ENCODE results near the gene ZSCAN26.
A peak's percentile ranks its signal among the peaks of the same experiment; 100 is the strongest.

The ZSCAN26 gene

DNA sequence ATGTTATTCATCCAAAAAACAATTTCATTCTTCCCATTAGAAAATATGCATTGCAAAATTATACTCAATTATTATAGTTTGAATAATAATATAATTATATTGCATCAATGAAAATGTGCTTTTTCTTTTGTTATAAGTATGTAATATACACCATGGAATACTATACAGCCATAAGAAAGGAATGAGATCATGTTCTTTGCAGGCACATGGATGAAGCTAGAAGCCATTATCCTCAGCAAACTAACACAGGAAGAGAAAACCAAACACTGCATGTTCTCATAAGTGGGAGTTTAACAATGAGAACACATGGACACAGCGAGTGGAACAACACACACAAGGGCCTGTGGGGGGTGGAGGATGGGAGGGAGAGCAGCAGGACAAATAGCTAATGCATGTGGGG, 9.9 kb upstream of the ZSCAN26 start:
- no CpG with 5 or more reads among the region's 1 CpG for WGBS (ENCODE audit: insufficient coverage, insufficient read length)
- Histone ChIP-seq H3K27ac (ENCODE audit: low read length) (no peak overlapping the region), H3K36me3 (ENCODE audit: control insufficient read depth, insufficient read depth, low read length) (no peaks in the 10 kb centered on the region), H3K4me3 (ENCODE audit: low read length) (no peak overlapping the region), H3K9me3 (ENCODE audit: control insufficient read depth, insufficient read depth, low read length) (no peaks in the 10 kb centered on the region), H3K27me3 (ENCODE audit: control insufficient read depth, insufficient read depth, low read length) (no peaks in the 10 kb centered on the region), H3K4me1 (ENCODE audit: control insufficient read depth, insufficient read depth, low read length) (no peaks in the 10 kb centered on the region)
- no peak for DNase-seq (ENCODE audit: low read depth, low spot score)

DNA sequence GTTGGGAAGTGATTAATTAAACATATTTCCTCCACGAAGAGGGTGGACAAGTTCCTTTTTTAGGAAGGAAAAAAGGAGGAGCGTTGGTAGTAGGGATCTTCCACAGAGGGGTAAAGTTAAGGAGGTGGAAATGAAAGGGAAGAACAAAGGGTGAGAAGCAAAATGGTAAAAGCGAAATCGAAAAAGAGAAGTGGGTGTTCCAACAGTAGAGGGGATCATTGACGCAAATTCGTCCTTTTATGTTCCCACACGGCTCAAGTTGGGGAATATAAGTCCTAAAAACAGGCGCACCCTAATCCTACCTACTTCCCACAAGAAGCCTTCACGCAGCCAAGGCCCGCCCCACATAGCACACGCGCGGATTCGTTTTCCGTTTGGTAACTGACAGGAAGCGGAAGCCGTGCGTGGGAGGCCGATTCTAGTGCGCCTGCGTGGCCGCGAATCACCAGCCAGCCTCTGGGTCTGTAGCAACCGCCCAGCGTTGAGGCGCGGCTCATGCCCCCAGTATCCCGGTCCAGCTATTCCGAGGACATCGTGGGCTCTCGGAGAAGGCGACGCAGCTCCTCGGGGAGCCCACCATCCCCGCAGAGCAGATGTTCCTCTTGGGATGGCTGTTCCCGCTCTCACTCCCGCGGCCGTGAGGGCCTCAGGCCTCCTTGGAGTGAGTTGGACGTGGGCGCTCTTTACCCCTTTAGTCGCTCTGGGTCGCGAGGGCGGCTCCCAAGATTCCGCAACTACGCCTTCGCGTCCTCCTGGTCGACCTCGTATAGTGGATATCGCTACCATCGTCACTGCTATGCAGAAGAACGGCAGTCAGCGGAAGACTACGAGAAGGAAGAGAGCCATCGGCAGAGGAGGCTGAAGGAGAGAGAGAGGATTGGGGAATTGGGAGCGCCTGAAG, 7.8 kb upstream of the ZSCAN26 start, which contains the start of gene NKAPL:
TSS of gene NKAPL (plus strand) at position 421 of the 901 bp plus-strand sequence. CDS start at position 496, 75 bp downstream.
- WGBS (ENCODE audit: insufficient coverage, insufficient read length): 100% methylated on average over 3 of the region's 58 CpGs
- Histone ChIP-seq H3K27me3 (ENCODE audit: control insufficient read depth, insufficient read depth, low read length) (no peaks in the 10 kb centered on the region), H3K36me3 (ENCODE audit: control insufficient read depth, insufficient read depth, low read length) (no peaks in the 10 kb centered on the region), H3K27ac (ENCODE audit: low read length) (no peak within 1 kb of the TSS), H3K9me3 (ENCODE audit: control insufficient read depth, insufficient read depth, low read length) (no peaks in the 10 kb centered on the region), H3K4me3 (ENCODE audit: low read length) (no peak within 1 kb of the TSS), H3K4me1 (ENCODE audit: control insufficient read depth, insufficient read depth, low read length) (no peaks in the 10 kb centered on the region)
- DNase-seq (ENCODE audit: low read depth, low spot score): no peak

DNA sequence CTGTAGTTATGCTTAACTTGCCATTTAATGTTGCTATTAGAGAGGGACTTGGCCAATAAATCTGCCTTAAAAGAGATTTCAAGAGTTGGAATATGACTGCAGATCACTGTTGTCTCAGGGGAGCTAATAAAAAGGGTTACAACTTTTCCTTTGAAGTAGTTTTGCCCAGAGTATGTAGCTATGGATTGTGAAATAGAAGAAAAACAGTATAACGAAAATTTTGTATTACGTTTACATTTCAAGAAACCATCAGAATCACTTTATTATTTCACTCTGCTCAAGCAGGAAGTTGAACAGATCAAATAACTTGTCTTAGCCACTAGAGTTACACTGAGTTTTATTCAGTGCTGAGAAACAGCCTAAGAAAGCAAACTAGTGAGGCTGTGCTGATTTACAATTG, 3.0 kb upstream of the ZSCAN26 start:
- Histone ChIP-seq H3K36me3 (ENCODE audit: control insufficient read depth, insufficient read depth, low read length) (no peaks in the 10 kb centered on the region), H3K4me3 (ENCODE audit: low read length) (no peak overlapping the region), H3K9me3 (ENCODE audit: control insufficient read depth, insufficient read depth, low read length) (no peaks in the 10 kb centered on the region), H3K27ac (ENCODE audit: low read length) (no peak overlapping the region), H3K27me3 (ENCODE audit: control insufficient read depth, insufficient read depth, low read length) (no peaks in the 10 kb centered on the region), H3K4me1 (ENCODE audit: control insufficient read depth, insufficient read depth, low read length) (no peaks in the 10 kb centered on the region)
- DNase-seq (ENCODE audit: low read depth, low spot score): no peak
- WGBS (ENCODE audit: insufficient coverage, insufficient read length): no CpG with 5 or more reads among the region's 2 CpGs

DNA sequence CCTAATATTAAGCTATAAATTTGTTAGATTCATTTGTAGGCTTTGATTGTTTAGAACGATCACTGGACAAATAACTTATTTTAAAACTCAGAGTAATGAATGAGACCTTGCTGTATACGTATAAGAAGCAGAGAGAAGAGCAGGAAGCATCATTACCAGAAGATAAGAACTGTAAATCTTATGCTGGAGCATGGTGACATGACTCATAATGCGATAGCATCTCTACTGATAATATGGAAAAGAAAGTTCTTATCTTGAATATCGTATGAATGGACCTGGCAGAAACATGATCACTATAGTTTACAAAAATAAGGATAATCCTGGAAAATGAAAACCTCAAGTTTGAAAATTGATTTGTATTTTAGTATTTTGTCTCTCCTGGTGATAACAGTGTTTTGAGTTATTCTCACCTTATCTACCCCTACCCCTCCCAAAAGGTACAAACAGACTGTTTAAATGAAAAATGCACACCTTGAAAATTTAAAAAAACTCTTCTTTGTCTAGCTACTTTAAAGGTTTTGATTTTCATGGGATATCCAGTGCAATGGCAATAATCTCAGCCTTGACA, 2.0 kb upstream of the ZSCAN26 start:
- no CpG with 5 or more reads among the region's 4 CpGs for WGBS (ENCODE audit: insufficient coverage, insufficient read length)
- Histone ChIP-seq H3K4me1 (ENCODE audit: control insufficient read depth, insufficient read depth, low read length) (no peaks in the 10 kb centered on the region), H3K27ac (ENCODE audit: low read length) (no peak overlapping the region), H3K9me3 (ENCODE audit: control insufficient read depth, insufficient read depth, low read length) (no peaks in the 10 kb centered on the region), H3K36me3 (ENCODE audit: control insufficient read depth, insufficient read depth, low read length) (no peaks in the 10 kb centered on the region), H3K27me3 (ENCODE audit: control insufficient read depth, insufficient read depth, low read length) (no peaks in the 10 kb centered on the region), H3K4me3 (ENCODE audit: low read length) (no peak overlapping the region)
- no peak for DNase-seq (ENCODE audit: low read depth, low spot score)

DNA sequence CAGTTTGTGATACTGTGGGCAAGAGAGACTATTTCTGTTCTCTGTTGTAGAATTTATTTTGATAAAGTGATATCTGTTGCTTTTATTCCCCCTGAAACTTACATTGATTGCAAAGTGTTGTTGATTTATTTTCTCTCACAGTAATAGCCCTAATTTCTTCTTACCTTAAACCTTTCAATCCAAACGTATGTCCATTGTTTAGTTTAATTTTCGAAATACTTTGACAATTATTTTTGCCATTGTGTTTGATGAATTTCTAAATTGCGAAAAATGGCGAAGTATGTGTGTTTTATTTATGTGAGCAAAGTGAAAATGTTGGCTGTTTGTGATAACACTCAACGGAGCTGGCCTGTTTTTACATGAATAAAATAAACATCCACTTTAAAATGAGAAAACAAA, 381 bp upstream of the ZSCAN26 start:
- Histone ChIP-seq H3K9me3 (ENCODE audit: control insufficient read depth, insufficient read depth, low read length) (no peaks in the 10 kb centered on the region), H3K4me3 (ENCODE audit: low read length) (peak overlapping the region; percentile 91; the same call in 1 of the 2 replicates), H3K36me3 (ENCODE audit: control insufficient read depth, insufficient read depth, low read length) (no peaks in the 10 kb centered on the region), H3K4me1 (ENCODE audit: control insufficient read depth, insufficient read depth, low read length) (no peaks in the 10 kb centered on the region), H3K27me3 (ENCODE audit: control insufficient read depth, insufficient read depth, low read length) (no peaks in the 10 kb centered on the region), H3K27ac (ENCODE audit: low read length) (no peak overlapping the region)
- DNase-seq (ENCODE audit: low read depth, low spot score): no peak
- WGBS (ENCODE audit: insufficient coverage, insufficient read length): 100% methylated on average over 2 of the region's 5 CpGs

DNA sequence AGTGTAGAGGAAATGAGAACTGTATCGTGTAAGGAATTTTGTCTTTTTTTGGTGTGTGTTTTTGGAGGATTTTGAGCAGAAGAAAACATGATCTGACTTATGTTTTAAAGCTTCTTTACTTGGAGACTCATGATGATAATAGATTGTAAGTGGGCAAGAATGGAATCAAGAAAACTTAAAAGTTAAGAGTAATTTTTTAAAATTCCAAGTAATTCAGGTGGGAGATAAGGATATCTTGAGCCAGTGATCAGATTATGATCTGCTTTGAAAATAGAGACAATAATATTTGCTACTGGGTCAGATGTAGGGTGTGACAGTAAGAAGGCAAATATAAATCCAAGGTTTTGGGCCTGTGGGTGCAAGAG, 734 bp downstream of the ZSCAN26 start:
- H3K9me3 ChIP-seq (ENCODE audit: control insufficient read depth, insufficient read depth, low read length): no peaks in the 10 kb centered on the region
- no peak for DNase-seq (ENCODE audit: low read depth, low spot score)
- H3K4me1 ChIP-seq (ENCODE audit: control insufficient read depth, insufficient read depth, low read length): no peaks in the 10 kb centered on the region
- peak overlapping the region; percentile 91; the same call in 1 of the 2 replicates for H3K4me3 ChIP-seq (ENCODE audit: low read length)
- no peaks in the 10 kb centered on the region for H3K27me3 ChIP-seq (ENCODE audit: control insufficient read depth, insufficient read depth, low read length)
- WGBS (ENCODE audit: insufficient coverage, insufficient read length): 100% methylated on average over 1 of the region's 1 CpG
- no peak overlapping the region for H3K27ac ChIP-seq (ENCODE audit: low read length)
- H3K36me3 ChIP-seq (ENCODE audit: control insufficient read depth, insufficient read depth, low read length): peaks cover 4% of the 10 kb centered on the region; the same call in 1 of the 2 replicates

DNA sequence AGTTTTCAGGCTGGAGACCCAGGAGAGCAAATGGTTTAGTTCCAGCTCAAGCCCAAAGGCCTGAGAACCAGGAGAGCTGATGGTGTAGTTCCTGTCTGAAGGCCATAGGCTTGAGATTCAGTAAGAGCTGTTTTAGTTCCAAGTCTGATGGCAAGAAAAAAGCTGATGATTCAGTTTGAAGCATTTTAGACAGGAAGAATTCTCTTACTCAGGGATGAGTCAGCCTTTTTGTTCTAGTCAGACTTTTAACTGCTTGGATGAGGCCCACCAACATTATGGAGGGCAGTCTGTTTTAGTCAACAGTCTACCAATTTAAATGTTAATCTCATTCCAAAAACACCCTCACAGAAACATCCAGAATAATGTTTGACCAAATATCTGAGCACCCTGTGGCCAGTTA, 2.5 kb downstream of the ZSCAN26 start:
- Histone ChIP-seq H3K36me3 (ENCODE audit: control insufficient read depth, insufficient read depth, low read length) (peaks cover 4% of the 10 kb centered on the region; the same call in 1 of the 2 replicates), H3K9me3 (ENCODE audit: control insufficient read depth, insufficient read depth, low read length) (no peaks in the 10 kb centered on the region), H3K4me1 (ENCODE audit: control insufficient read depth, insufficient read depth, low read length) (no peaks in the 10 kb centered on the region), H3K4me3 (ENCODE audit: low read length) (no peak overlapping the region), H3K27me3 (ENCODE audit: control insufficient read depth, insufficient read depth, low read length) (no peaks in the 10 kb centered on the region), H3K27ac (ENCODE audit: low read length) (no peak overlapping the region)
- no peak for DNase-seq (ENCODE audit: low read depth, low spot score)

DNA sequence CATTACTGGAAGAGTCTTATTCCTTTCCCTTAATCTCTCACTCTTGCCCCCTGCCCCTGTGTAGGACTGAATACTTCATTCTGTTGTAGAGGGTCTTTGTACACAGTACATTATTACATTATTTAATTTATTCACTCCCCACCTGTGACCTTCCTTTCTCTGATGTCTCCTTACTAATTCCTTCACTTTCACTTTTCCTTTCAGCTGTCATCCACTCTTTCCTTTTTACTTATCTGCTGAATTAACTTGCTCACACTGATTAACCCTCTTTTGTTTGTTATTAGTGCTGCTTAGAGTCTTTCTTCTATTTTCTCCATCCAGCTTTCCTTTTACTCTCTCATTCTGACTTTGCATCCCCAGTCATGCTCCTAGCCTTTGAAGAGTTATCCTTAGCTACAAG, 7.9 kb downstream of the ZSCAN26 start:
- no peaks in the 10 kb centered on the region for H3K27me3 ChIP-seq (ENCODE audit: control insufficient read depth, insufficient read depth, low read length)
- H3K27ac ChIP-seq (ENCODE audit: low read length): no peak overlapping the region
- H3K4me1 ChIP-seq (ENCODE audit: control insufficient read depth, insufficient read depth, low read length): no peaks in the 10 kb centered on the region
- no peak for DNase-seq (ENCODE audit: low read depth, low spot score)
- peaks cover 4% of the 10 kb centered on the region; the same call in 1 of the 2 replicates for H3K36me3 ChIP-seq (ENCODE audit: control insufficient read depth, insufficient read depth, low read length)
- no peak overlapping the region for H3K4me3 ChIP-seq (ENCODE audit: low read length)
- H3K9me3 ChIP-seq (ENCODE audit: control insufficient read depth, insufficient read depth, low read length): no peaks in the 10 kb centered on the region

DNA sequence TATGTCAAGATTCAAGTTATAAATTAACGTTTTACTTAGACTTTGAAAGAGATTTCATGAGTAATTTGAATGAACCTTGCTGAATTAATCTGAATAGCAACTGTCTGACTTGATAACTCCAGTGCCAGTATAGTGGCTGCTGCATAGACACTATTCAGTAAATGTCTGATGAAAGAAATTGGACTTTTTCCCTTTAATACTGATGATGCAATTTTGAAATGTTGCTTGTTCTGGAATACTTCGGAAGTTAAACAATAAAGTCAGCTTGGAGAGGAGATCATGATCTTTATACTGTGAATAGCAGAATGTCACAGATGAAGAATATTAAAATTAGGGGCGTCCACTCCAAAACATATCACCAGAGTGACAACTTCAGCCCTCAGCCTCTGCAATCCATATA, 10.8 kb downstream of the ZSCAN26 start:
- H3K9me3 ChIP-seq (ENCODE audit: control insufficient read depth, insufficient read depth, low read length): no peaks in the 10 kb centered on the region
- WGBS (ENCODE audit: insufficient coverage, insufficient read length): no CpG with 5 or more reads among the region's 3 CpGs
- no peak overlapping the region for H3K4me3 ChIP-seq (ENCODE audit: low read length)
- no peaks in the 10 kb centered on the region for H3K36me3 ChIP-seq (ENCODE audit: control insufficient read depth, insufficient read depth, low read length)
- no peak for DNase-seq (ENCODE audit: low read depth, low spot score)
- no peaks in the 10 kb centered on the region for H3K27me3 ChIP-seq (ENCODE audit: control insufficient read depth, insufficient read depth, low read length)
- no peaks in the 10 kb centered on the region for H3K4me1 ChIP-seq (ENCODE audit: control insufficient read depth, insufficient read depth, low read length)
- no peak overlapping the region for H3K27ac ChIP-seq (ENCODE audit: low read length)

DNA sequence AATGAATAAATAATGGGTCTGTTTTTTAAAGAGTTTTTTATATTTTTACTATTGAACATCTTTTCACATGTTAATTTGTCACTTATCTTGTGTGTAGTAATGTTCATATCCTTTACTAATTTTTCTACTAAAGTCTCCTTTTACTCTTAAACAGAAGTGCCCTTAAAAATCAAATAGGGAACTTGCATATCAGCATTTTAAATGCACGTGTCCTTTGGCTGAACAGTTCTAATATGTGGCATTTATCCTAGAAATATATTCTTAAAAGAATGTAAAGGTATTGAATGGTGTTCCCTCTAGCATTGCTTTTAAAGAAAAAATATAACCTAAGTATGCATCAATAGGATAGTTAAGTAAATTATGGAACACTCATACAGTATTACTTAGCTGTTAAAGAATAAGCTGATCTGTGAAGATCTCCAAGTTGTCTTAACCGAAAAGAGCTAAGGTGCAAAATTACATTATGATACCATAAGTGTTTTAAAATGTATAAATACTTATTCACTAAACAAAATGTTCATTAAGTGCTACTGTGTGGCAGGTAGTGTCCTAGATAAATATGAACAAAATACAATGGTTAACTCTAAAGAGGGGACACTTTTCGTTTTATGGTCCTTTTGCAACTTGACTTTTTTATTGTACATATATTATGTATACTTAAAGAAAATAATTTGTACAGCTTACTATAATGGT, 13.8 kb downstream of the ZSCAN26 start:
- Histone ChIP-seq H3K4me1 (ENCODE audit: control insufficient read depth, insufficient read depth, low read length) (no peaks in the 10 kb centered on the region), H3K9me3 (ENCODE audit: control insufficient read depth, insufficient read depth, low read length) (no peaks in the 10 kb centered on the region), H3K4me3 (ENCODE audit: low read length) (peak overlapping the region; percentile 93; the same call in 1 of the 2 replicates), H3K27ac (ENCODE audit: low read length) (no peak overlapping the region), H3K36me3 (ENCODE audit: control insufficient read depth, insufficient read depth, low read length) (no peaks in the 10 kb centered on the region), H3K27me3 (ENCODE audit: control insufficient read depth, insufficient read depth, low read length) (no peaks in the 10 kb centered on the region)
- WGBS (ENCODE audit: insufficient coverage, insufficient read length): no CpG with 5 or more reads among the region's 3 CpGs
- DNase-seq (ENCODE audit: low read depth, low spot score): no peak

All from iPS DF 6.9 (cell line).